Trophoblast cell (in vitro differentiated cells and primary cell): ENCODE data around the gene ETV5.

ENCODE experiments used
- DNase-seq, 2 donors: peaks; one replicate each; pipeline ENCODE4 v3.0.0-alpha.2; 2016
- H2AFZ ChIP-seq: 2 replicates; pipeline ENCODE4 v1.6.1; 2013; ENCODE audit warnings: low read length, moderate library complexity, mild to moderate bottlenecking; ENCODE audit not compliant: insufficient read depth, poor library complexity
- H2AK5ac ChIP-seq: 2 replicates; pipeline ENCODE4 v1.6.1; 2013; ENCODE audit warnings: mild to moderate bottlenecking, low read length
- H2BK120ac ChIP-seq: 2 replicates; pipeline ENCODE4 v1.6.1; 2013; ENCODE audit warnings: low read length, mild to moderate bottlenecking, moderate library complexity; ENCODE audit not compliant: insufficient read depth, poor library complexity
- H2BK12ac ChIP-seq: 2 replicates; pipeline ENCODE4 v1.6.1; 2013; ENCODE audit warnings: mild to moderate bottlenecking, low read length, moderate library complexity
- H2BK5ac ChIP-seq: 2 replicates; pipeline ENCODE4 v1.6.1; 2013; ENCODE audit warnings: low read length, low read depth, moderate library complexity, mild to moderate bottlenecking; ENCODE audit not compliant: poor library complexity
- H3K14ac ChIP-seq: 2 replicates; pipeline ENCODE4 v1.6.1; 2013; ENCODE audit warnings: mild to moderate bottlenecking, low read length
- H3K18ac ChIP-seq: 2 replicates; pipeline ENCODE4 v1.6.1; 2013; ENCODE audit warnings: mild to moderate bottlenecking, low read length
- H3K23ac ChIP-seq: 2 replicates; pipeline ENCODE4 v1.6.1; 2013; ENCODE audit warnings: low read length
- H3K27ac ChIP-seq: 2 replicates; pipeline ENCODE4 v1.5.1; 2013; ENCODE audit warnings: low read depth, mild to moderate bottlenecking, inconsistent platforms, low read length, moderate library complexity
- H3K27me3 ChIP-seq: 2 replicates; pipeline ENCODE4 v1.6.1; 2013; ENCODE audit warnings: inconsistent platforms, mild to moderate bottlenecking, low read length, moderate library complexity; ENCODE audit not compliant: insufficient read depth
- H3K36me3 ChIP-seq, 2 experiments: 1 replicate in 1 of 2; 2 replicates in 1 of 2; pipeline ENCODE4 v1.6.1; 2013; ENCODE audit warnings: low read length in 2 of 2, mild to moderate bottlenecking in 2 of 2, moderate library complexity in 1 of 2; ENCODE audit not compliant: insufficient read depth in 2 of 2, control insufficient read depth in 1 of 2
- H3K4ac ChIP-seq: 2 replicates; pipeline ENCODE4 v1.6.1; 2013; ENCODE audit warnings: low read depth, mild to moderate bottlenecking, low read length, moderate library complexity
- H3K4me1 ChIP-seq, 2 experiments: 1 replicate in 1 of 2; 2 replicates in 1 of 2; pipeline ENCODE4 v1.6.1; 2013; ENCODE audit warnings: low read length in 2 of 2, mild to moderate bottlenecking in 2 of 2, moderate library complexity in 1 of 2; ENCODE audit not compliant: insufficient read depth in 2 of 2, control insufficient read depth in 1 of 2
- H3K4me2 ChIP-seq: 2 replicates; pipeline ENCODE4 v1.6.1; 2013; ENCODE audit warnings: inconsistent platforms, mild to moderate bottlenecking, low read length, moderate library complexity
- H3K4me3 ChIP-seq: 2 replicates; pipeline ENCODE4 v1.5.1; 2013; ENCODE audit warnings: mild to moderate bottlenecking, low read depth, low read length, inconsistent platforms
- H3K79me1 ChIP-seq: one replicate; pipeline ENCODE4 v1.6.1; 2013; ENCODE audit warnings: low read length
- H3K79me2 ChIP-seq: 2 replicates; pipeline ENCODE4 v1.6.1; 2013; ENCODE audit warnings: low read length, mild to moderate bottlenecking; ENCODE audit not compliant: control insufficient read depth, insufficient read depth, poor library complexity
- H3K9ac ChIP-seq: 2 replicates; pipeline ENCODE4 v1.6.1; 2013; ENCODE audit warnings: mild to moderate bottlenecking, low read length
- H3K9me3 ChIP-seq: 2 replicates; pipeline ENCODE4 v1.6.1; 2013; ENCODE audit warnings: low read depth, mild to moderate bottlenecking, control low read depth, inconsistent platforms, low read length; ENCODE audit not compliant: insufficient read depth
- H4K12ac ChIP-seq: 2 replicates; pipeline ENCODE4 v1.6.1; 2013; ENCODE audit warnings: low read depth, mild to moderate bottlenecking, low read length, moderate library complexity
- H4K8ac ChIP-seq: 2 replicates; pipeline ENCODE4 v1.6.1; 2013; ENCODE audit warnings: low read depth, mild to moderate bottlenecking, low read length, moderate library complexity
- H4K91ac ChIP-seq: one replicate; pipeline ENCODE4 v1.6.1; 2013; ENCODE audit warnings: low read depth, mild to moderate bottlenecking, low read length, moderate library complexity
- WGBS: extraction: QIAGEN DNeasy Blood & Tissue Kit; methylation state at CpG from one replicate; pipeline ENCODE4 v1.1.7; 2013; ENCODE audit warnings: missing lambda C conversion rate; ENCODE audit not compliant: insufficient read length, insufficient coverage; ENCODE audit errors: extremely low coverage; 5-methylcytosine and 5-hydroxymethylcytosine counted together

Gene ETV5

GRCh38 chr3:186077466-186077865 lies 31.4 kb downstream of the ETV5 start:
- Histone ChIP-seq H3K79me1 (peaks cover 2% of the 10 kb centered on the region), H3K36me3 (no peaks in the 10 kb centered on the region), H3K4ac (no peak overlapping the region), H2AK5ac (no peak overlapping the region), H3K4me3 (no peak overlapping the region), H3K9me3 (no peaks in the 10 kb centered on the region), H2BK12ac (no peak overlapping the region), H3K23ac (no peak overlapping the region), H2AFZ (no peak overlapping the region), H2BK5ac (no peak overlapping the region), H4K12ac (no peak overlapping the region), H3K14ac (no peak overlapping the region), H4K91ac (no peak overlapping the region), H2BK120ac (no peak overlapping the region), H3K79me2 (no peaks in the 10 kb centered on the region), H3K27ac (no peak overlapping the region), H3K4me2 (no peak overlapping the region), H4K8ac (no peak overlapping the region), H3K18ac (no peak overlapping the region), H3K4me1 (peaks cover 2 to 3% of the 10 kb centered on the region in 2 experiments), H3K9ac (no peak overlapping the region), H3K27me3 (no peaks in the 10 kb centered on the region)
- no peak for DNase-seq
- WGBS = no CpG with 5 or more reads among the region's 6 CpGs

- H3K36me3 ChIP-seq = no peaks in the 10 kb centered on the region
- no peak overlapping the region for H3K18ac ChIP-seq
- peaks cover 2% of the 10 kb centered on the region for H3K79me1 ChIP-seq
- no peak overlapping the region for H4K8ac ChIP-seq
- H3K4me2 ChIP-seq = no peak overlapping the region
- H2AFZ ChIP-seq = no peak overlapping the region
- H3K27me3 ChIP-seq = no peaks in the 10 kb centered on the region
- H3K14ac ChIP-seq = no peak overlapping the region
- peak overlapping the region; percentile 93 for H2BK12ac ChIP-seq
- H3K9me3 ChIP-seq = no peaks in the 10 kb centered on the region
- H3K4ac ChIP-seq = no peak overlapping the region
- no peaks in the 10 kb centered on the region for H3K79me2 ChIP-seq
- peak overlapping the region; percentile 0 for H4K91ac ChIP-seq
- no peak overlapping the region for H4K12ac ChIP-seq
- no peak overlapping the region for H3K4me3 ChIP-seq
- WGBS = no CpG with 5 or more reads among the region's 4 CpGs
- H3K27ac ChIP-seq = no peak overlapping the region
- DNase-seq = no peak
- peaks cover 2 to 3% of the 10 kb centered on the region in 2 experiments for H3K4me1 ChIP-seq
- H2BK120ac ChIP-seq = no peak overlapping the region
- H2BK5ac ChIP-seq = no peak overlapping the region
- no peak overlapping the region for H3K23ac ChIP-seq
- H3K9ac ChIP-seq = no peak overlapping the region
- H2AK5ac ChIP-seq = no peak overlapping the region
Observed at GRCh38 chr3:186075931-186076567, 32.8 kb downstream of the ETV5 start.

GRCh38 chr3:186075489-186075888 lies 33.4 kb downstream of the ETV5 start:
- Histone ChIP-seq H3K4ac (no peak overlapping the region), H3K14ac (no peak overlapping the region)
- WGBS = no CpG with 5 or more reads among the region's 2 CpGs

GRCh38 chr3:186073641-186074040 lies 35.2 kb downstream of the ETV5 start:
- Histone ChIP-seq H2BK5ac (no peak overlapping the region), H3K79me1 (peaks cover 2% of the 10 kb centered on the region), H3K27ac (no peak overlapping the region), H2BK120ac (no peak overlapping the region), H3K4me2 (no peak overlapping the region), H3K27me3 (no peaks in the 10 kb centered on the region), H3K9ac (no peak overlapping the region), H3K18ac (no peak overlapping the region), H3K79me2 (no peaks in the 10 kb centered on the region), H2AFZ (no peak overlapping the region), H3K4me3 (no peak overlapping the region), H3K4ac (no peak overlapping the region), H3K9me3 (no peaks in the 10 kb centered on the region), H2AK5ac (no peak overlapping the region), H3K4me1 (peaks cover 0 to 2% of the 10 kb centered on the region in 2 experiments), H3K36me3 (no peaks in the 10 kb centered on the region), H3K23ac (no peak overlapping the region), H4K8ac (no peak overlapping the region), H4K91ac (no peak overlapping the region), H4K12ac (no peak overlapping the region), H3K14ac (no peak overlapping the region), H2BK12ac (no peak overlapping the region)
- DNase-seq = no peak

More at GRCh38 chr3:186075489-186075888, 33.4 kb downstream of the ETV5 start:
- Histone ChIP-seq H4K91ac (no peak overlapping the region), H3K4me2 (no peak overlapping the region), H3K27me3 (no peaks in the 10 kb centered on the region), H3K27ac (no peak overlapping the region), H2AK5ac (no peak overlapping the region), H3K18ac (no peak overlapping the region), H3K4me3 (no peak overlapping the region), H4K8ac (no peak overlapping the region), H3K9me3 (no peaks in the 10 kb centered on the region), H3K4me1 (peaks cover 2 to 3% of the 10 kb centered on the region in 2 experiments), H3K9ac (no peak overlapping the region), H3K79me2 (no peaks in the 10 kb centered on the region), H2BK5ac (no peak overlapping the region), H4K12ac (no peak overlapping the region), H3K79me1 (peaks cover 2% of the 10 kb centered on the region), H2BK120ac (no peak overlapping the region), H3K23ac (no peak overlapping the region), H2AFZ (no peak overlapping the region), H3K36me3 (no peaks in the 10 kb centered on the region), H2BK12ac (no peak overlapping the region)
- DNase-seq = no peak
